DMS79 (cell line): Measurements from ENCODE around the gene ACYP1.
"Not testable (repeated sequence)": the region's sequence is repeated elsewhere in the genome, so short reads cannot be mapped to it uniquely, and the experiment has no call there.

Source experiments
- DNase-seq: peaks from one replicate; lab custom pipeline; 2025; lab: John Stamatoyannopoulos, UW

The ACYP1 gene

DNA sequence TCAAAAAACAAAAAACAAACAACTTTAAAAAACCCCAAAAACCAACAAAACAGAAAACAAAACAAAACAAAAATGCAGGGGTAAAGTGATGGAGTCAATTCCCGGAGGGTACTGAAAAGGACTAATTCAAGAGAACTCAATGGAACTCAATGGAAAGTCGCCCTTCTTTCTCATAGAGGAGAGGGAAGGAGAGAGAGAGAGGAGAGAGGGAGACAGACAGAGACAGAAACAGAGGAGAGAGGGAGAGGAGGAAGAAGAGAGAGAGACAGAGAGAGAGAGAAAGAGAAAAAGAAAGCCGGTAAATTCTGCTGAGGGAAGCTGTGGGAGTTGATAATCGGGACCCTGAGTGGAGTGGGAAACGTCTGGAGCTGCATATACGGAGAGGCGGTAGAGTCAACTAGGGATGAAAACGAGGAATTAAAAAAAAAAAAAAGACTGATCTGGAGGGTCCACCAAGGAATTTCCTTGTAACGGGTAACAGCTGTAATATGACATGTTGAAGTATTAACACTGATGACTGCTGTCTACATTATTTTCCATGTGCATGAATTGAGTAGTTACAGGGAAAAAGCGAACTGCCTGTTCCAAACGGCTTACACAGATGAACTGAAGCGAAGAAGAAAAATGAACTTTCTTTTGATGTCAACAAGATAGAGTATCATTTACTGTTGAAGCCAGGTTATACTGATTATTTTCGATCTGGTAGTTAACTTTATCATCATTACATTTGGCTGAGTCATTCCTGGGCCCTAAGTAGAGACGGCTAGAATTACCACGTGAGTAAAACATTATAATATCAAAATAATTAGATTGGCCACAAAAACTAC lies 4.7 kb upstream of the ACYP1 start:
- peak; percentile 26 for DNase-seq

DNA sequence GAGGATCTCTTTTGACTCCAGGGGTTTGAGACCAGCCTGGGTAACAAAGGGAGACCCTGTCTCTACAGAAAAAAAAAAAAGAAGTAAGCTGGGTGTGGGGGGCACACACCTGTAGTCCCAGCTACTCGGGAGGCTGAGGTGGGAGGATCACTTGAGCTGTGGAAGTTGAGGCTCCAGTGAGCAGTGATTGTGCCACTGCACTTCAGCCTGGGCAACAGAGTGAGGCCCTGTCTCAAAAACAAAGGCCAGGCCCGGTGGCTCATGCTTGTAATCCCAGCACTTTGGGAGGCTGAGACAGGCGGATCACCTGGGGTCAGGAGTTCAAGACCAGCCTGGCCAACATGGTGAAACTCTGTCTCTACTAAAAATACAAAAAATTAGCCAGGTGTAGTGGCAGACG lies 3.9 kb upstream of the ACYP1 start:
- not testable (repeated sequence) for DNase-seq

GRCh38 chr14:75067212-75067611 lies 3.4 kb upstream of the ACYP1 start:
- no peak for DNase-seq

DNA sequence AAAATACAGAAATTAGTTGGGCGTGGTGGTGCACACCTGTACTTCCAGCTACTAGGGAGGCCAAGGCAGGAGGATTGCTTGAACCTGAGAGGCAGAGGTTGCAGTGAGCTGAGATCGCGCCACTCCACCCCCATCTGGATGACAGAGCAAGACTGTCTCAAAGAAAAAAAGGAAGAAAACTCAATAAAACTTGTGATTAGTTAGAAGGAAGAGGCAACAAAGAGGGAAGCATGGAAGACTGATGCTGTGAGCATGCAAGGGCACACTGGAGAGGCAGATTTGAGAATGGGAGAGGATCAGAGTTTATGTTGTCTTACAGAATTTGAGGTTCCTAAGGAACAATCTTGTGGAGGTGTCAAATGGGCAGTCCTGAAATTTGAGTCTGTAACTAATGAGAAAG lies 2.9 kb upstream of the ACYP1 start:
- no peak for DNase-seq

GRCh38 chr14:75064205-75064567 lies 362 bp upstream of the ACYP1 start:
- DNase-seq = no peak

GRCh38 chr14:75063013-75063412 lies 811 bp downstream of the ACYP1 start:
- DNase-seq = no peak

DNA sequence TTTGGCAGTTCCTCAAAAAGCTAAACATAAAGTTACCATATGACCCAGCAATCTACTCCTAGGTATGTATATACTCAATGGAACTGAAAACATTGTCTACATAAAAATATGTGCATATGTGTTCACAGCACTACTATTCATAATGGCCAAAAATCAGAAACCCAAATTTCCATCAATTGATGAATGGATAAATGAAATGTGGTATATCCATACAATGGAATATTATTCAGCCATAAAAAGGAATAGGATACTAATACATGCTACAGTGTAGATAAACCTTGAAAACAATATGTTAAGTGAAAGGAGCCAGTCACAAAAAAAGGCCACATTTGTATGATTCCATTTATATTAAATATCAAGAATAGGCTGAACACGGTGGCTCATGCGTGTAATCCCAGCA lies 3.4 kb downstream of the ACYP1 start:
- DNase-seq = no peak

GRCh38 chr14:75059642-75060041 lies 4.2 kb downstream of the ACYP1 start:
- no peak for DNase-seq

DNA sequence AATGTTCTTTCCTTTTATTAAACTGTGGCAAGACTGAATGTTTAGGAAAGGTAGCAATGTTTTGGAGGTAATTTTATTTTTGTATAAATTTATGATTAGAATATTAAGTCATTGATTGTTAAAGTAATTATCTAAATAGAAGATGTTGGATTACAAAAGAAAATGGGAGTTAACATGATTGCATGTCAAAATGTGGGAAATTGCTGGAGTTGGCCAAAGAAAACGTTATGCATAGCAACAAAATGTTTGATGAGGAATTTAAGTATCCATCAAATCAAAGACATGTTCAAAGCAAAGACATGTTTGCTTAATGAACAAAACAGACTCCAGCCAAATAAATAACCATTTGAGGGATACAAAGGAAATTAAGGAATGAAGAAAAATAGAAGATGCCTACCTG lies 9.4 kb downstream of the ACYP1 start:
- DNase-seq = no peak

DNA sequence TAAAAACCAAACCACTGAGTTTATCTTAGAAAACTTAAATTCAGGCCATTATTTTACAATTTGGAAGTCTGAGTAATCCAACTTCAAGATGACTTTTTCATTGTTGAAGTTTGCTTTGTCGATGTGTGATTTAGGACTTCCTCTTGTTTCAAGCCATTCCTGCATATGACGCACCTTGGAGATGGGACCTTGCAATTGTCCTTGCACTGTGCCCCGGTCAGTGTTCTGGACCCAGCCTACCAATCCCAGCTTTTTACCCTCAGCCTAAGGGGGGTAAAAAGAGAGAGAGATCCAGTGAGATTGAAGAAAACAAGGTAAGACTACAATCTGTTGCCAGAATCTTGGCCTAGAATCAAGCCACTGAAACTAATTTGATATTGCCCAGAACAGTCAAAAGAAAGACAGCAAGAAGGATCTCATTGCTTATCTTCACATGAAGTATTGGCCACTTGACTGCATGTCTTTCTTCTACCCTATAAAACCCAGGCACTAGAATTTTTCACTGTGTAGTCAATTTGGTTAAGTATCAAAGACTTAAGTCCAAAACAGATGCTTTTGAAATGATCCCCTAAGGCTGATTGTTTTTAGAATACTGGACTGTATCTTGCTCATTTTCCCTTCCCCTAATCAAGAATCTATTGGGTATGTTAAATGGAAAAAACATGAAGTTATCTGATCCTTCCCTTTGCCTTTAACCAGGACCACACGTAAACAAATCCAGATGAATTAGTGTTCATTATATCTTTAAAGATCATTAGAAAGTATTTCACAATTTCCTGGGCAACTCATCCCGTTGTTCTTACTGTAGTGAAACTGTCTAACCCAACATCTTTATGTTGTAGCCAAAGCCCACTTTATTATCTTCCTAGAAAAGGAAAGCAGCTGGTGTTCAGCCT lies 10.2 kb downstream of the ACYP1 start:
- DNase-seq = no peak

- DNase-seq = no peak
Observed at GRCh38 chr14:75051556-75051899, 12.3 kb downstream of the ACYP1 start.

DNA sequence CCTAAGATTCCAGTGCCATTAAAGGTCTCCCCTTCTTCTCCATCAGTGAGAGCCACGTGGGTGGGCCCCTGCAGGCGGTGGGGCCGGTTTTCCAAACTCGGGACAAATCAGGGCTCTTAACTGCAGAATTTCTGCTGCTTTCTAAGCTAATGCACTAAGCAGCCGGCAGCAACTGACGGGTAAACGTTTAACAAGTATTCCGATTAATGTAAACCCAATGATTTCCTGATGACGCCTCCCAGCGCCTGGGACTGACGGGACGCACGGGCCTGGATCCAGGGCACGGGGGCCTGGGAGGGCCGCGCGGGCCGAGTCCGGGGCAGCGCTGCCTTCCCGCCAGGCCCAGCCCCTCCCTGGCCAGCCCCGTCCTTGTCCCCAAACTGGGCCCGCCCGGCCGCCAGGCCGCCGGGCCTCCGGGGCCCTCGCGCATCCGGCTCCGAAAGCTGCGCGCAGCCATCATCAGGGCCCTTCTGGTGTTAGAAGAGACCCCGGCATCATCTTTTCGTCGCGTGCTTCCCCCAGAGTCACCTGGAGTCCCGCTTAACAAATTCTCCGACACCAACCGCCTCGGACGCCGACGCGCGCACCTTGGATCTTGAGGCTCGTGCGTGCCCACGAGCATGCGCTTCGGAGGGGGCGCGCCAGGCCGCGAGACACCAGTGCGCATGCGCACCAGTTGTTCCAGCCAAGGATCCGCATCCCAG lies 12.8 kb downstream of the ACYP1 start, which contains the start of gene MLH3:
Gene MLH3, minus strand, starts transcription at position 616 of the 704 bp plus-strand sequence. CDS start 1,812 bp downstream, outside the sequence.
- DNase-seq = peak; percentile 86

GRCh38 chr14:75049731-75050201 lies 14.1 kb downstream of the ACYP1 start:
- DNase-seq = no peak

GRCh38 chr14:75049136-75049535 lies 14.7 kb downstream of the ACYP1 start:
- no peak for DNase-seq

- DNase-seq = no peak
Observed at GRCh38 chr14:75048101-75048500, 15.7 kb downstream of the ACYP1 start.

- DNase-seq = no peak
Observed at GRCh38 chr14:75047506-75047905, 16.3 kb downstream of the ACYP1 start.

GRCh38 chr14:75046899-75047298 lies 16.9 kb downstream of the ACYP1 start:
- no peak for DNase-seq

DNA sequence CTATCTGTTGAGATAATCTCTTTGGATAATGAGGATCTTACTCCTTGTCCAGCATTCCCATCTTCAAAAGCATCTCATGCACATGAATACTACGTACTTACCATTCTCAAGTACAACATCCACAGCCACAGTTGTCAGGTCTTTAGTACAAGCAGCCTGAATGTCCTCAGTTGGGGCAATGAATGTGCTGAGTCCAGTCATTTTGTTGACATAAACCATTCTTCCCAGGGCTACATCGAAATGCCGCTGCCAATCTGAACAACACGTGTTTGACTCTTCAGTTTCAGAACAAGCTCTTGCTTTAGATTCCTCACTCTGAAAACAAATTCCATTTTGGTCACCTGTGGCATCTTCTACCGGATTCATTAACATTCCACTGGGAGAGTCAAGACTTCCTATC lies 17.5 kb downstream of the ACYP1 start:
- no peak for DNase-seq

DNA sequence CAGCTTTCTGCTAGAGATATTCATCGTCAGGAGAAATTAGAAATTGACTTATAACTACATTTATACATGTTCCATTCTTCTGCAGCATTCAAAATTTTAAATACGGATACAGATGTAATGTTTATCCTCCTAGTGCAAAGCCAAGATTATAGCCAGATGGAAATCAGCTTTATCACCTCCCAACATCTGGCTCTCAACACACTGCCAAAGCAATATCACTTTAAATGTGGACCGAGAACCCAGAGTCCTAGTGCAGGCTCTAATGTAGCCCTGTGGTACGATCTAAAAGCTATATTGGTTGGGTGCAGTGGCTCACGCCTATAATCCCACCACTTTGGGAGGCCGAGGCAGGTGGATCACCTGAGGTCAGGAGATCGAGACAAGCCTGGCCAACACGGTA lies 19.1 kb downstream of the ACYP1 start:
- DNase-seq = no peak

- DNase-seq = no peak
Observed at GRCh38 chr14:75044322-75044721, 19.5 kb downstream of the ACYP1 start.

GRCh38 chr14:75042035-75042434 lies 21.8 kb downstream of the ACYP1 start:
- no peak for DNase-seq

- DNase-seq = no peak
Observed at GRCh38 chr14:75041613-75042012, 22.2 kb downstream of the ACYP1 start.
